HL-60/S4 (cell line): ENCODE results near the gene GAGE10.
"Not testable (repeated sequence)": the region's sequence is repeated elsewhere in the genome, so short reads cannot be mapped to it uniquely, and the experiment has no call there.

Experiments used
- in situ Hi-C: fragments of 300-500 bp; cut with MboI; formaldehyde crosslinking; loops from 2 replicates; pipeline ENCODE4 v1.14.3; 2022; ENCODE audit warnings: low sequenced_read_pairs

The GAGE10 gene

DNA sequence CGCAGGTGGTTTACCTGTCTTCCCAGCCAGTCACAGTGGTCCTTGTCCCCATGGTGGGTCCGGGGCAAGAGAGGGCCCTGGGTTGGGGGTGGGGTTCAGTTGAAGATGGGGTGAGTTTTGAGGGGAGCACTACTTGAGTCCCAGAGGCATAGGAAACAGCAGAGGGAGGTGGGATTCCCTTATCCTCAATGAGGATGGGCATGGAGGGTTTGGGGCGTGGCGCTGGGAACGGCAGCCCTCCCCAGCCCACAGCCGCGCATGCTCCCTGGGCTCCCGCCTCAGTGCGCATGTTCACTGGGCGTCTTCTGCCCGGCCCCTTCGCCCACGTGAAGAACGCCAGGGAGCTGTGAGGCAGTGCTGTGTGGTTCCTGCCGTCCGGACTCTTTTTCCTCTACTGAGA lies 18.3 kb downstream of the GAGE10 start, which contains the start of gene GAGE12J:
Gene GAGE12J (plus strand): TSS at position 301 of the 400 bp plus-strand sequence. CDS start 1,157 bp downstream, outside the sequence.
- in situ Hi-C loops = not testable (repeated sequence)

DNA sequence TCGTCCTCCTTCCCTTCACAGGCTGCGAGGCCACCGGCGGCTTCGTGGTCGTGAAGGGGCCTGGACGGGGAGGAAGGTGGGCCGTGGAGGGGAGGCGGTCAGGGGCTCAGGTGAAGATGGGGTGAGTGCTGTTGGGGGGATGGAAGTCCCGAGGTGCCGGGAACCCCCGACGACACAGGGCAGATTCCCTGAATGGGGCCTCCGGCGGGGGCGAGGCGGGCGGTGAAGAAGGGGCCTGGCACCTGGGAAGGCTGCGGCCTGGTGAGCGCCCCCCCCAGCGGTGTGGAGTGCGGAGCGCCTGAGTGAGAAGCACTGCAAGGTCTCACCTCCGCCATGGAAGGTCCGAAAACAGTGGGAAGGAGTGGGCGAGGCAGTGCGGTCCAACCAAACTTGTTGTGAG lies 18.8 kb downstream of the GAGE10 start:
- in situ Hi-C loops = not testable (repeated sequence)

GRCh38 chrX:49323735-49324134 lies 20.3 kb downstream of the GAGE10 start:
- in situ Hi-C loops = not testable (repeated sequence)

GRCh38 chrX:49330421-49330820 lies 27.0 kb downstream of the GAGE10 start:
- in situ Hi-C loops = not testable (repeated sequence)

- in situ Hi-C loops = not testable (repeated sequence)
Measured at GRCh38 chrX:49331282-49331681, 27.8 kb downstream of the GAGE10 start, which contains the start of gene GAGE13. GAGE13 (plus strand) TSS chrX:49331582; CDS start chrX:49332738, 1,156 bp downstream.

DNA sequence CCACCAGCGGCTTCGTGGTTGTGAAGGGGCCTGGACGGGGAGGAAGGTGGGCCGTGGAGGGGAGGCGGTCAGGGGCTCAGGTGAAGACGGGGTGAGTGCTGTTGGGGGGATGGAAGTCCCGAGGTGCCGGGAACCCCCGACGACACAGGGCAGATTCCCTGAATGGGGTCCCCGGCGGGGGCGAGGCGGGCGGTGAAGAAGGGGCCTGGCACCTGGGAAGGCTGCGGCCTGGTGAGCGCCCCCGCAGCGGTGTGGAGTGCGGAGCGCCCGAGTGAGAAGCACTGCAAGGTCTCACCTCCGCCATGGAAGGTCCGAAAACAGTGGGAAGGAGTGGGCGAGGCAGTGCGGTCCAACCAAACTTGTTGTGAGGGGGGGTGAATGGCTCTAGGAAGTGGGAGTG lies 28.4 kb downstream of the GAGE10 start:
- in situ Hi-C loops = not testable (repeated sequence)

GRCh38 chrX:49341449-49341848 lies 38.0 kb downstream of the GAGE10 start:
- in situ Hi-C loops = not testable (repeated sequence)

DNA sequence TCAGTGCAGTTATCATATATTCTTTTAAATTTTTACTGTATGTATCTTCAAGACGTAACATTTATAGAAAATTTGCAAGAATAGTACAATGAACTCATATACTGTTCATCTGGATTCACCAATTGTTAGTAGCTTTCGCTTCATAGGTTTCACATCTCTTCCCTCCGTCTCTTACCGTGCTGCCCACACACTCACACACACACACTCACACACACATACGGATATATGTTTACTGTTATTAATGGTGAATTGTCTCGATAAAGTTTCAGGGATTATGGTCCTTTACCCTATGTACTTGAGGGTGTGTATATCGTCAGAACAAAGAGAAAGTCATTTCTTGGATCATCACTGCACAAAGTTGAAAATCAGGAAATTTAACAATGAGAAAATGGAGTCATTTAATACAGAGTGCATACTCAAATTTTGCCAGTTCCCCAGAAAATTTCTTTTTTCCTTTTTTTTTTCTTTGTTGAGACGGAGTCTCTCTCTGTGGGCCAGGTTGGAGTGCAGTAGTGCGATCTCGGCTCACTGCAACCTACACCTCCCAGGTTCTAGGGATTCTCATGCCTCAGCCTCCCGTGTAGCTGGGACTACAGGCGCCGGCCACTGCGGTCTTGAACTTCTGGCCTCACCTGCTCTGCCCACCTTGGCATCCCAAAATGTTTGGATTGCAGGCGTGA lies 41.2 kb downstream of the GAGE10 start:
- in situ Hi-C loops = not testable (repeated sequence)

- in situ Hi-C loops = not testable (repeated sequence)
Measured at GRCh38 chrX:49345402-49345801, 42.0 kb downstream of the GAGE10 start.

DNA sequence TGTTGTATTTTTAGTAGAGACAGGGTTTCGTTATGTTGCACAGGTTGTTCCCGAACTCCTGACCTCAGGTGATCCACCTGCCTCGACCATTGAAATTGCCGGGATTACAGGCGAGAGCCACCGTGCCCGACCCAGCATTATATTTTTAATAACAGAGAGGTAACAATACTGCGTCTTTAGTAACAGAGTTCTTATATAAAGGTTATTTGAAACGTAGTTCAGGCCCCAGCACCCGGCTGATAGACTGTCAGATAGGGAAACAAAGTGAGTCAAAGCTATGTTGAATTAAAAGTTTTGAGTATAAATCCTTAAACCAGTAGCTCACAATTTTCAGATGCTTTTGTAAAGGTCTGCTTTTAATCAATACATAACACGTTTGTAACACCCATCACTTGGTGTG lies 42.7 kb downstream of the GAGE10 start:
- in situ Hi-C loops = not testable (repeated sequence)
